Right lobe of liver (tissue), 4 donors: ENCODE data around the gene DIP2C.

Experiments
- CTCF ChIP-seq, 4 donors: fragments of 200-600 bp in 3 of 4; fragments of 450-650 bp in 1 of 4; IDR thresholded peaks; one replicate each; pipeline versions ENCODE4 v1.5.1 to v1.8.0; 2016 to 2022; ENCODE audit warnings: antibody characterized with exemption in 4 of 4, mild to moderate bottlenecking in 2 of 4
- POLR2A ChIP-seq: fragments of 450-650 bp; IDR thresholded peaks from one replicate; pipeline ENCODE4 v1.6.1; 2017; ENCODE audit warnings: antibody characterized with exemption, mild to moderate bottlenecking
- donor health status: DM: no; HTN: no; CAD: no.
- donor health status: DM: no; HTN: no; CAD: no.
- donor health status: DM: no; HTN: yes; CAD: no.

- TF ChIP-seq CTCF (IDR thresholded peaks at IDR 0.05) (no peak), POLR2A (no peak)
Measured at GRCh38 chr10:427761-428519, 261.5 kb downstream of the DIP2C start.
